GM19239 (cell line): ENCODE measurements around the gene CD200.
"Not testable (repeated sequence)": the region's sequence is repeated elsewhere in the genome, so short reads cannot be mapped to it uniquely, and the experiment has no call there.

Experiments
- DNase-seq: peaks from one replicate; pipeline ENCODE4 v3.0.0; 2011; ENCODE audit warnings: low spot score; ENCODE audit not compliant: insufficient read length
- FAIRE-seq: peaks from 2 replicates; lab custom pipeline; 2011; peaks lifted over from hg19 to GRCh38; lab: Jason Lieb, UNC

CD200 gene

DNA sequence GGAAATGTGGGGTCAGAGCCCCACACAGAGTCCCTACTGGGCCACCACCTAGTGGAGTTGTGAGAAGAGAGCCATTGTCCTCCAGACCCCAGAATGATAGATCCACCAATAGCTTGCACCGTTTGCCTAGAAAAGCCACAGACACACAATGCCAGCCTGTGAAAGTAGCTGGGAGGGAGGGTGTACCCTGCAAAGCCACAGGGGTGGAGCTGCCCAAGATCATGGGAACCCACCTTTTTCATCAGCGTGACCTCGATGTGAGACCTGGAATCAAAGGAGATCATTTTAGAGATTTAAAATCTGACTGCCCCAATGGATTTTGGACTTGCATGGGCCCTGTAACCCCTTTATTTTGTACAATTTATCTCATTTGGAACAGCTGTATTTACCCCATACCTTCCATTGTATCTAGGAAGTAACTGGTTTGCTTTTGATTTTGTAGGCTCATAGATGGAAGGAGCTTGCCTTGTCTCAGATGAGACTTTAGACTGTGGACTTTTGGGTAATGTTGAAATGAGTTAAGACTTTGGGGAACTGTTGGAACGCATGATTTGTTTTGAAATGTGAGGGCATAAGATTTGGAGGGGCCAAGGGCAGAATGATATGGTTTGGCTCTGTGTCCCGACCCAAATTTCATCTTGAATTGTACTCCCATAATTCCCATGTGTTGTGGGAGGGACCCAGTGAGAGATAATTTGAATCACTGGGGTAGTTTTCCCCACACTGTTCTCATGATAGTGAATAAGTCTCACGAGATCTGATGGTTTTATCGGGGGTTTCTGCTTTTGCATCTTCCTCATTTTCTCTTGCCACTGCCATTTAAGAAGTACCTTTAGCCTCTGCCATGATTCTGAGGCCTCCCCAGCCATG lies 49.0 kb downstream of the CD200 start:
- FAIRE-seq (no peak), DNase-seq (no peak)

DNA sequence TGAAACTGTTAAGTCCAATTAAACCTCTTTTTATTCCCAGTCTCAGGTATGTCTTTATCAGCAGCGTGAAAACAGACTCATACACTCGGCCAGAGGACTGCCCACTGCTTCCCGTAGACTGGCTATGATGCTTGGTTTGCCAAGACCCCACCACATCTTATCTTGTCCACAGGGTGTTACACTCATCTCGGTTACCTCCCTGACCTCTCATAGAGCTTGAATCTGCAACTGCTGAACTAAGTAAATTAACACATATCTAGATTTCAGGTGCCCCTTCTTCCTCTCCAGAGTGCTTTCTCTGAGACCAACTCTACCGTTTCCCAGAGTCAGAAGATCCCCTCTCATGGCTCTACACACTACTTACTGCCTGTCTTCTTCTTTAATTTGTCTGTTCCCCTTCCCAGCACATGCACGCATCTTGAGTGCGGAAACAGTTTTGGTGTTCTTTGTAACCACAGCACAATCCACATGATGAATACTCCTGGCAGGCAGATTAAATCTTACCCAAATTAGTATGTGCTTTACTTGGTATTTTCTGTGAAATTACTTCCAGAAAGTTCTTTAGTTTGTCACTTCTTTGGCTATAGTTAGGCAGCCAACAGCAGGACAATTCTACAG lies 49.7 kb downstream of the CD200 start:
- no peak for DNase-seq
- FAIRE-seq, result no peak

DNA sequence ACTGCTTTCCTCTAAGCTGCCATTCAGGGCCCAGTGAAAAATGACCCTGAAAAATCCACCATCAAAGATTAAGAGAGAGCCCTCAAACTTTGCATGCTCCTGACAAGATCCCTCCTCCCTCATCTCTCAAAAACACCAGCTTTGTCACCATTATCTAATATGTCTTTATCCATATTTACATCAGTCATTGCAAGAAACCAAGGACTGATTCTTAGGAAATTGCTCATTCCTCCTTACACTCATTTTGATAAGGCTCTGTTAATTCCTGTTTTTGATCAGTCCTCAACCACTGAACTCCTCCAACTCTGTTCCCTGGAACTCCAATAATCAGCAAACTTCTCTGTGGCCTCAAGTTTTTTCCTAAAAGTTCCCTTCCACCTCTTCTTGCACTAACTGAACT lies 51.8 kb downstream of the CD200 start:
- FAIRE-seq (no peak), DNase-seq (no peak)

DNA sequence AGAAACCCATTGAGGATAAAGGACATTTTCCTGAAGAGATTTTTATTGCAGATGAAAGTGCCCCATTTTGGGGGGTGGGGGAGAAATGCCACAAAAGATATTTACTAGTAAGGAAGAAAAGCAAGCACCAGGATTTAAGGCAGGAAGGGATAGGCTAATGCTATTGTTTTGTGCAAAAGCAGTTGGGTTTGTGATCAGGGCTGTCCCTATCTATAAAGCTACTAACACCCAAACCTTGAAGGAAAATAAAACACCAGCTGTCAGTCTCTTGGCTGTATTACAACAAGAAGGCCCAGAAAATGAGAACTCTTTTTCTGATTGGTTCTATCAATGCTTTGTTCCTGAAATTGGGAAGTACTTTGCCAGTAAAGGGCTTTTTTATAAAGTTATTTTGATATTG lies 56.0 kb downstream of the CD200 start:
- DNase-seq (no peak), FAIRE-seq (no peak)

DNA sequence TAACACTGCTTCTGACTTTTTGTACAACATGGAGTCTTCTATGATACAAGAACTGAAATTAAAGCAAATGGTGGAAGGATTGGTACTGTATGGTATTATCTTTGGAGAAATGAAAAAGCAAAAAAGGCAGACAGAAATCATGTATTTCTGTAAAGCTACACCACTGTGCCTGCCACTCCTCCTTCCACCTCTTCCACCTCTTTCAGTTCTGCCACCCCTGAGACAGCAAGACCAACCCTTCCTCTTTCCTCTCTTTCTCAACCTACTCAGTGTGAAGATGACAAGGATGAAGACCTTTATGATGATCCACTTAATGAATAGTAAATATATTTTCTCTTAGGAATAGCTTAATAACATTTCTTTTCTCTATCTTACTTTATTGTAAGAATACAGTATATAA lies 57.0 kb downstream of the CD200 start:
- DNase-seq (no peak), FAIRE-seq (no peak)

DNA sequence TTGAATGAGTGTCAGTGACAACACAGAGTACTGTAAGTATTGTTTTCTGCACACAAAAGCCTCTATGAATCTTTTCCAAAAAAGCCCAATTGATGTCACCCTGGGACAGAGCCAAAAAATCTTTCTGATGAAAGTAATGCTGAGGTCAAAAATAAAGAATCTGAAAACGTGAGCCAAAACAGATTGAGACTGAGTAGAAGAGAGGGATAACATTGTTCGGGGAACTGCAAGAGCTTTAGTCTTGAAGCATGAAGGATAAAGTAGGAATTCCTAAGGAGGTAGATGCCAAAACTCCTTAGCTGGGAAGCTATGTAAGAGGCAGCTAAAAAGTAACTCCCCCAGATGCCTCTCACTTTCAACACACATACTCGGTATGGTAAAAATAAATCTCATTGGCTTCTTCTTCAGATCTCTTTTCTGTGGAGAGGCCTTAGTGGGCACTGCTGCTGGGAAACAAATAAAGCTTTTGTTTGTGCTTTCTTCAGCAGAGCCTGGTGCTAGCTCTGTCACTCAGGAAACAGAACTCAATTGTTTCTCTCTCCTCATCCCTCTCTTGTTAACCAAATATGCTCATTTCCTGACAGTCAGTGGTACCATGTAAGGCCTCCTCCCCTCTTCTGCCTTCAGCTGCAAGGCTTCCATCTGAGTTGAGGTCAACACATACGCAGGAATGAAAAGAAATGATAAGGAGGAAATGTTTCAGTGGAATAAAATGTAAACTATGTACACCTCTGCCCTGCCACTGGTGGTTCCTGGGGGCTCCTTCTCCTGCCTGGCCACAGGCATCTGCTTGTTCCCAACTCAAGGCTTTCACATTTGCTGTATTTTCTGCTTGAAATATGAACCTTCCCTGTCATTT lies 58.1 kb downstream of the CD200 start:
- FAIRE-seq (peak; percentile 82), DNase-seq (no peak)

DNA sequence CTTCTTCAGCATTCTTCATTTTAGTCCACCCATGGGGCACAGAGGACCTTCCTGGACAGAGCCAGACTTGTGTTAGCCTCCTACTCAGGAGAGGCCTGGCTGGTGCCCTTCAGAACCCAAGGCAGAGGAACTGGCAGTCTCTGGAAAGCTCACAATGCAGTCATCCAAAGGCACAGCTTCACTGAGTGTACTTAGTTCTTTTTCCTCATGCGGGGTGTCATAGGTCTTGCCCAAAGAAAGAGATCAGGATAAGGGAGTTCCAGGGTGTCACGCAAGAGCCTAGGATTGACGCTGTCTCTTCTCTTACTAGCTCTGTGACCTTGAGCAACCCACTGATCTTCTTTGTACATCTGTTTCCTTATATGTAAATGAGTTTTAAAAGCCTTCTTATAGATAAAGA lies 58.7 kb downstream of the CD200 start:
- no peak for DNase-seq
- no peak for FAIRE-seq

DNA sequence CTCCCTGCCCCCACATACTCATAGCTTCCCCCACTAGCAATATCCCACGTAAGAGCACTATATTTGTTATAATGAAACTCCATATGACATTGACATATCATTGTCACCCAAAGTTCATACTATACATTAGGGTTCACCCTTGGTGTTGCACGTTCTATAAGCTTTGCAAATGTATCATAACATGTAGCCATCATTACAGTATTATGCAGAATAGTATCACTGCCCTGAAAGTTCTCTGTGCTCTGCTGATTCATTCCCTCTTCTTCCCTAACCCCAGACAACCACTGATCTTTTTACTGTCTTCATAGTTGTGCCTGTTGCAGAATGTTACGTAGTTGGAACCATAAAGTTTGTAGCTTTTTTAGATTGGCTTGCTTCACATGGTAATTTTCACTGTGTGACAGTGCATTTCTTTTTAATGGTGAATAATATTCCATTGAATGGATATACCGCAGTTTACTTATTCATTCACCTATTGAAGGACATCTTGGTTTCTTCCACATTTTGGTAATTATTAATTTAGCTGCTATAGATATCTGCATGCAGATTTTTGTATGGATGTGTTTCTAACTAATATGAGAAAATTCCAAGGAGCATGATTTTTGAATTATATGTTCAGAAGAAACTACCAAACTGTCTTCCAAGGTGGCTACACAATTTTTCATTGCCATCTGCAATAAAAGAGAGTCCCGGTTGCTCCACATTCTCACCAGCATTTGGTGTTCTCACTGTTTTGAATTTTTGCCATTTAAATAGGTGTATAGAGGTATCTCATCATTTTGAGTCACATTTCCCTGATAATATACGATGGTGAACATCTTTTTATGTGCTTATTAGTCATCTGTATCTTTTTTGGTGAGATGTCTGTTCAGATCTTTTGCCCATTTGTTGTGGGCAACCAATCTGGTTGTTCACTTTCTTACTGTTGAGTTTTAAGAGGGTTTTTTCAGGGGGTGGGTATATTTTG lies 59.7 kb downstream of the CD200 start:
- FAIRE-seq (peak; percentile 52), DNase-seq (no peak)

DNA sequence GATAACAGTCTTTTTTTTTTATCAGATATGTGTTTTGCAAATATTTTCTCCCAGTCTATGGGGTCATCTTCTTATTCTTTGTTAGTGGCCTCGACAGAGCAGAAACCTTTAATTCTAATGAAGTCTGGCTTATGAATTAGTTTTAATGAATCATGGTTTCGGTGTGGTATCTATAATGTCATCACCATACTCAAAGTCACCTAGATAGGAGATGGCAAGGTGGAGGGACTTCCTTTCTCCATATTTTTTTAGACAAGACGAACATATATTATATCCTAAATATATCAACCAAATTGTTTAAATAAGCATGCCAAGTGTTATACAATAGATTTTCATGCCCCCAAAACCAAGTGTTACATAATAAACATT lies 60.4 kb downstream of the CD200 start:
- DNase-seq, result no peak
- no peak for FAIRE-seq

DNA sequence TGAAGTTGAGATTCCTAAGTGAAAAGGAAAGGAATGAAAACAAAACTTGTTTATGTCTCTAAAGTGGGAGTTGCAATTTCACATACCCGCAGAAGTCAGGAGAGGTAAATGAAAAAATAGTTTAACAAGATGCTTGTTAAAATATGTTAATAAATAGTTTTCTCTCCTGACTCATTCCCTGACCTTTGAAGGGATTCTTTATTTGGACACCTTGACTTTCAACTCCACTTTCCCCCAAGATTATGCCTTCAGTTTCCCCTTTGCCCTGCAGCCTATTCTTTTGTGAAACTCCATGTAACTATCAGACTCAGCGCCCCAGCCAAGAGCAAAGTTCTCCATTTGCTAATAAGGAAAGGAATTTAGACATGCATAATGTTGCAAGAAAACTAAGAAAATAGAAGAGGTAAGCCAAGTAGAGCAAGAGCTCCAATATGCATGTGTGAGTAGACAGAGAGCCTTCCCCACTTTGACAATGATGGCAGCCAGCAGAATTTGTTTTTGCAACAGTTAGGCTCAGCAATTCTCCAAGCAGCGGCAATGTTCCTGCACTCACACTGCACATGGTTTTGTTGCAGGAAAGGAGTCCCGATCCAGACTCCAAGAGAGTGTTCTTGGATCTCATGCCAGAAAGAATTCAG lies 61.2 kb downstream of the CD200 start:
- DNase-seq, result no peak
- no peak for FAIRE-seq

DNA sequence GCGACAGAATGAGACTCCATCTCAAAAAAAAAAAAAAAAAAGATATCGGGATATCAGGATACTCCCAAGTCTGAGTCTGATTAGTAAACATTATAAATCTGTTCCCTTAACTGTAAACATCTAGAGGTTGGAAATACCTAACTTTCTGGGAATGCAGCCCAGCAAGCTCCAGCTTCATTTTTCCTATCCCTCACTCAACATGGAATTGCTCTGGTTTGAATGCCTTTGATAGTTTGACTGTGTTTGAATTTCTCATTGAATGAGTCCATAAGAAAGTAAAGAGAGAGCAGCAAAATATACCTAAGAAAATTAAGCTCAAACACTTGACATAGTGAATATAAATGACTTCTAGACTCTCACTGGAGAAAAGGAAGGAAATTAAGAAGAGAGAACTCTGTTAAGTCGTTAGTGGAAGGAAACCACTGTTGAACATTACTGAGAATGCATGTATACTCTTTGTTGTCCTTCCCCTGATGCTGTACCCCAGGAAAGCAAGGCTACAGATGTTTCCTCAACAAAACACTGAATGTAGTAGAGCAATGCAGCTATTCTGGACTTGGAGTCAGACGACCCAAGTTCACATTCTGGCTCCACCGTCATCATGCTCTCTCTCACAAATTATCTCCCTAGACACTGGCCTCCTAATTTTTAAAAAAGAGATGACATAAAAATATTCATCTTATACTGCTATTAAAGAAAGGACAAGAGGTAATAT lies 62.4 kb downstream of the CD200 start:
- FAIRE-seq (peak; percentile 37), DNase-seq (no peak)

DNA sequence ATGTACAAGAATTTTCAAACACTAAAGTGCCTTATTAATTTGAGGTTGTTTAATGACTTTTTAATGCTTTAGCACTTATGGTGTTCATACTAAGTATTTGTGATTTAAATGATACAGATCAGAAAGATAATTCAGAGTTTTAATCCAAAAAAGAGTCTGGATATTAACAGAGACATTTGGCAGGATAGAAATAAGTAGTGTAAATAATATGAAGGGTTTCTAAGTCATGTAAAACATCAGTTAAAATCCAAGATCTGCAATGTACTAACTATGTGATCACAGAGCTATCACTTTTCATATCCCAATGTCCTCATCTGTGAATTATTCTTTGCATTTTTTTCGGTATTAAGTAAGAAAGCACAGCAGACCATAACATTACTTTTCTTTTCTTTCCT lies 62.9 kb downstream of the CD200 start:
- FAIRE-seq (peak; percentile 55), DNase-seq (no peak)

DNA sequence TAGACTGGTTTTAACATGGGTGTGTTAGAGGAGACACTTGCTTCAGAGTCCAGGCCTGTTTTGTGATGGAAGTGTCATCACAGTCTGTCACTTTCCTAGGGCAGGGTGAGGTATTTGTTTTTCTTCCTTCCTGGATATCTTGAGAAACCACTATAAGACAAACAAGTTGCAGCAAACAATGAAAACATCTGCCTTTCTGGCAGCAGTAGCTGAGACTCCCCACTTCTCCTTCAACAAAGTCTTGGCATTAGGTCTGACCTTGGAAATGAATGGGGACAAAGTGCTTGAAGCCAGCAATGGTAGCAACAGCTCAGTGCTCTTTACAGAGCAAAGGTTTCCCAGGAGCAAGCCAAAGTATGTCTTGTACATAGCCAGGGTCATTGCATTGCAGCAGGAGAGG lies 64.6 kb downstream of the CD200 start:
- DNase-seq (no peak), FAIRE-seq (no peak)

DNA sequence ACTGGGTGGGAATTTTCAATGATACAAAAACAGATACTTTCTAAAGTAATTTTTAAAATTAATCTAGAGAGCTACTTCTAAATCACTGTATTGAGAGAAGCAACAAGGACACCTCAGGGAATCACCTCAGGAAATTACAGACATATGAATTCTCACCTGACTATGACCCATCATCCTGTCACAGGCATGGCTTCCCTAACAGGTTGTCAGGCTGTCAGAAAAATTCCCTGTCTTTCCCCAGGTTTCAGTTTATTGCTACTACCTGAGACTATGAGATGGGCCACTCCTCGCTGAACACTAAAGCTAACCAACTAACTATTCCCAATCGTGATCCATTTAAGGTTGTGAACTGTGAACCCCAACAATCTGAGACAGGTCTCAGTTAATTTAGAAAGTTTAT lies 66.1 kb downstream of the CD200 start:
- DNase-seq (no peak), FAIRE-seq (no peak)

DNA sequence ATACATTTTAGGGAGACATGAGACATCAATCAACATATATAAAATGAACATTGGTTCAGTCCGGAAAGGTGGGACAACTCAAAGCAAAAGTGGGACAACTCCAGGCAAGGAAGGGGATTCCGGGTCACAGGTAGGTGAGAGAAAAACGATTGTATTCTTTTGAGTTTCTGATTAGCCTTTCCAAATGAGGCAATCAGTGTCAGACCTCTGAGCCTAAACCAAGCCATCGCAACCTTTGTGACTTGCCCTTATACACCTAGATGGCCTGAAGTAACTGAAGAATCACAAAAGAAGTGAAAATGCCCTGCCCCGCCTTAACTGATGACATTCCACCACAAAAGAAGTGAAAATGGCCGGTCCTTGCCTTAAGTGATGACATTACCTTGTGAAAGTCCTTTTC lies 66.6 kb downstream of the CD200 start:
- not testable (repeated sequence) for DNase-seq, FAIRE-seq

DNA sequence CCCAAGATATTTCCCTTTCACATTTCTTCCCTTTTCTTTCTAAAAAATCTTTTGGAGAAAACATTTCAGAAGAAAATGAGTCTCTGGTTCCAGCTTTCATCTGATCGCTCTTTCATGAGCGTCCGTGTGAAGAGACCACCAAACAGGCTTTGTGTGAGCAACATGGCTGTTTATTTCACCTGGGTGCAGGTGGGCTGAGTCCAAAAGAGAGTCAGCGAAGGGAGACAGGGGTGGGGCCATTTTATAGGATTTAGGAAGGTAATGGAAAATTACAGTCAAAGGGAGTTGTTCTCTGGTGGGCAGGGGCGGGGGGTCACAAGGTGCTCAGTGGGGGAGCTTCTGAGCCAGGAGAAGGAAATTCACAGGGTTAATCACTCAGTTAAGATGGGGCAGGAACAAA lies 67.4 kb downstream of the CD200 start:
- FAIRE-seq, DNase-seq: not testable (repeated sequence)

DNA sequence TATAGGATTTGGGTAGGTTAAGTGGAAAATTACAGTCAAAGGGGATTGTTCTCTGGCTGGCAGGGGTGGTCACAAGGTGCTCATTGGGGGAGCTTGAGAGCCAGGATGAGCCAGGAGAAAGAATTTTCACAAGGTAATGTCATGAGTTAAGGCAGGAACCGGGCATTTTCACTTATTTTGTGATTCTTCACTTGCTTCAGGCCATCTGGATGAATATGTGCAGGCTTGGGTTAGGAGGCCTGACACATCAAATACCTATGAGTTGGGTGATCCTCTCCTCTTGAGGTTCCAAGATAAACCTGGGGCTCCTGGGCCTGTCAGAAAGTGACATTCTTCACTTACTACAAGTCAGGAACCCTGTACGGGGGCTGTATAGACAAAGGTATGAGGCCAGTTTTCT lies 68.7 kb downstream of the CD200 start:
- DNase-seq, result no peak
- no peak for FAIRE-seq

DNA sequence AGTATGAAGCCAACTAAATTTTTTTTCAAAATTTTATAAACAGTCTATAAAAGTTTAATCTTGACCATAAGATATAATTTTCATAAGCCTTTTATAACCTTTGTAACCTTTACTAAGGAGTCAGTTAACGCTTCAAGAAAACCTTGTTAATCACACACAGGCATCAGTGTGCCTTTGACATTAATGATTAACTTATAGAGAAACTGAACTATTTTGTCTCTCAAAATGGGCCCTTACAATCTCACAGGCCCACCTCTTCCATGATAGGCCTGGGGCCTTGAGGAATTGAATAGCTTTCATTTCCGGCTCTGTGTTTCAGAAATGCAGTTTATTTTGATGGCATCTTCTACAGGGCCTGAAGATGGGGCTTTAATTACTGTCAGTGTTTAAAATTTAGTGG lies 70.1 kb downstream of the CD200 start:
- DNase-seq (no peak), FAIRE-seq (peak; percentile 93)
